ENCODE measurements around the gene LRBA.

The LRBA gene

GRCh38 chr4:150725957-150726523, 289.0 kb downstream of the LRBA start:
- no peak for DNase-seq (ENCODE audit: low read depth in 2 of 2)

- DNase-seq (ENCODE audit: low read depth in 2 of 2), result no peak
Measured at GRCh38 chr4:150723727-150724411, 291.2 kb downstream of the LRBA start.

GRCh38 chr4:150722908-150723362, 292.1 kb downstream of the LRBA start:
- DNase-seq (ENCODE audit: low read depth in 2 of 2), result no peak

- no peak for DNase-seq (ENCODE audit: low read depth in 2 of 2)
Measured at GRCh38 chr4:150720973-150721518, 294.0 kb downstream of the LRBA start.

GRCh38 chr4:150717952-150718351, 297.1 kb downstream of the LRBA start:
- no peak for DNase-seq (ENCODE audit: low read depth in 2 of 2)

GRCh38 chr4:150714462-150715438, 300.3 kb downstream of the LRBA start:
- no peak for DNase-seq (ENCODE audit: low read depth in 2 of 2)

GRCh38 chr4:150713251-150713650, 301.8 kb downstream of the LRBA start:
- no peak for DNase-seq (ENCODE audit: low read depth in 2 of 2)

GRCh38 chr4:150710770-150711375, 304.2 kb downstream of the LRBA start:
- no peak for DNase-seq (ENCODE audit: low read depth in 2 of 2)

GRCh38 chr4:150708004-150708403, 307.1 kb downstream of the LRBA start:
- no peak for DNase-seq (ENCODE audit: low read depth in 2 of 2)

GRCh38 chr4:150699599-150699998, 315.5 kb downstream of the LRBA start:
- no peak for DNase-seq (ENCODE audit: low read depth in 2 of 2)

GRCh38 chr4:150695162-150695561, 319.9 kb downstream of the LRBA start:
- no peak for DNase-seq (ENCODE audit: low read depth in 2 of 2)

- no peak for DNase-seq (ENCODE audit: low read depth in 2 of 2)
Measured at GRCh38 chr4:150694438-150694837, 320.6 kb downstream of the LRBA start.

- DNase-seq (ENCODE audit: low read depth in 2 of 2), result no peak
Measured at GRCh38 chr4:150683775-150684350, 331.2 kb downstream of the LRBA start.

- no peak for DNase-seq (ENCODE audit: low read depth in 2 of 2)
Measured at GRCh38 chr4:150682126-150682525, 333.0 kb downstream of the LRBA start.

- DNase-seq (ENCODE audit: low read depth in 2 of 2), result no peak
Measured at GRCh38 chr4:150681063-150681462, 334.0 kb downstream of the LRBA start.

- no peak for DNase-seq (ENCODE audit: low read depth in 2 of 2)
Measured at GRCh38 chr4:150680651-150681050, 334.4 kb downstream of the LRBA start.

- DNase-seq (ENCODE audit: low read depth in 2 of 2), result no peak
Measured at GRCh38 chr4:150679765-150680343, 335.2 kb downstream of the LRBA start.

GRCh38 chr4:150679018-150679764, 335.9 kb downstream of the LRBA start:
- DNase-seq (ENCODE audit: low read depth in 2 of 2), result no peak

- no peak for DNase-seq (ENCODE audit: low read depth in 2 of 2)
Measured at GRCh38 chr4:150673793-150674192, 341.3 kb downstream of the LRBA start.

- DNase-seq (ENCODE audit: low read depth in 2 of 2), result no peak
Measured at GRCh38 chr4:150668824-150669223, 346.3 kb downstream of the LRBA start.
